HCT116 (cell line): ENCODE results near the gene UNC5C.

Experiments used
- CBX3 ChIP-seq: IDR thresholded peaks from 2 replicates; pipeline ENCODE4 v1.6.1; 2012; ENCODE audit warnings: low read depth
- CEBPB ChIP-seq: IDR thresholded peaks from 2 replicates; pipeline ENCODE4 v1.6.1; 2012; ENCODE audit warnings: low read depth
- CTCF ChIP-seq, 3 experiments: fragments of 200-600 bp in 1 of 3; sonication (generic) in 1 of 3; IDR thresholded peaks in 2 of 3; conservative IDR thresholded peaks in 1 of 3; 2 replicates each; pipeline ENCODE4 v1.5.1; 2012 to 2017; ENCODE audit warnings: low read depth in 2 of 3, low read length in 2 of 3, antibody characterized with exemption in 1 of 3, borderline replicate concordance in 1 of 3, control low read depth in 1 of 3, mild to moderate bottlenecking in 1 of 3, mixed read lengths in 1 of 3, mixed run types in 1 of 3, moderate library complexity in 1 of 3; ENCODE audit not compliant: insufficient read depth in 1 of 3
- ZFX ChIP-seq: fragments of 450-650 bp; IDR thresholded peaks from 2 replicates; pipeline ENCODE4 v1.6.1; 2017
- ZNF274 ChIP-seq: fragments of 200-500 bp; sonication (Bioruptor generic); IDR thresholded peaks from 2 replicates; pipeline ENCODE4 v1.6.1; 2014; ENCODE audit warnings: mild to moderate bottlenecking, low read depth, low read length, inconsistent platforms

GRCh38 chr4:95393821-95394220 lies 155.0 kb downstream of the UNC5C start:
- TF ChIP-seq CTCF (IDR thresholded peaks at IDR 0.05 in 2 of 3, conservative IDR thresholded peaks at IDR 0.05 in 1 of 3; ENCODE audit: borderline replicate concordance in 1 of 3, insufficient read depth in 1 of 3, low read depth in 2 of 3, low read length in 2 of 3): no peak
- no peak for TF ChIP-seq CBX3
- TF ChIP-seq ZFX: no peak
- TF ChIP-seq ZNF274: no peak
- TF ChIP-seq CEBPB: no peak
